ENCODE measurements around the gene RNF113B. TPM values are rescaled to one million over a fixed set of nuclear protein-coding genes. Genes with fewer than 3 reads are reported as not detected.

RNF113B gene
- total RNA-seq (ENCODE audit: low replicate concordance): not detected in 2 replicates

DNA sequence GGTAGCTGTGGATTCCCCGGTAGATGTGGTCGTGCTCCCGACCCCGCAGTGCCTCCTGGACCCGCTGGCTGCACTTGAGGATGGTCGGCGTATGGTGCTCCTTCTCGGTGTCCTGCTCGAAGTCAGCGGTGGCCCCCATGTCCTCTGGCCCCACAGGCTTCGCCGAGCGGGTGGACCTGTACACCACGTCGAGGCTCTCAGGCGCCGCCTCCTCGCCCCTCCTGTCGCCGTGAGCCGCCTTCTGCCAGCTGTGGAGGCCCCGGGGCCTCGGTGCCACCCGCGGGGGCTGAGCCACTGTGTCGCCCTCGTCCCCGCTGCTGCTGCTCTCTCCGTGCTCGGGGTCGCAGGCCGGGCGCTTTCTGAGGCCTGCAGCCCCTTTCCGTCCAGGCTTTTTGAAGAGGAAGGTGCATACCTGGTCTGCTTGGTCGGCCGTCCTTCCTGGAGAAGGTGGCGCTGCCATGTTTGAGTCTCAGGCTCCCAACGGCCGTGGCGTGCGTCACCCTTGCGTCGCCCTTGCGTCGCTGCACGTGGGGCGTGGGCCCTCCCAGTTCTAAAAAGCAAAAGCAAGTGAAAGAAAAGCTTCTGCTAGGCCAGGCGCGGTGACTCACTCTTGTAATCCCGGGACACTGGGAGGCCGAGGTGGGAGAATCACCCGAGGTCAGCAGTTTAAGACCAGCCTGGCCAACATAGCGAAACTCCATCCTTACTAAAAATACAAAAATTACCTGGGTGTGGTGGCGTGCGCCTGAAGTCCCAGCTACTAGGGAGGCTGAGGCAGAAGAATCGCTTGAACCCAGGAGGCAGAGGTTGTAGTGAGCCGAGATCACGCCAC, at the start of gene RNF113B:
TSS of gene RNF113B (minus strand) at position 493 of the 832 bp plus-strand sequence. CDS start at position 460, 33 bp downstream.
- TF ChIP-seq EZH2 (IDR thresholded peaks at IDR 0.05) (no peak), EZH2phosphoT487 (IDR thresholded peaks at IDR 0.05) (no peak), CTCF (IDR thresholded peaks at IDR 0.05) (no peak)
- Histone ChIP-seq H3K9me3 (ENCODE audit: low read depth) (no peaks in the 10 kb centered on the region), H2AFZ (replicated peaks) (no peak within 1 kb of the TSS), H3K79me2 (ENCODE audit: low read depth) (peaks cover 87% of the 10 kb centered on the region), H3K4me1 (peaks cover 38% of the 10 kb centered on the region), H3K4me3 (no peak within 1 kb of the TSS), H3K4me2 (no peak within 1 kb of the TSS), H4K20me1 (ENCODE audit: low read depth) (peaks cover 42% of the 10 kb centered on the region), H3K36me3 (no peaks in the 10 kb centered on the region), H3F3A (ENCODE audit: low read depth) (no peaks in the 10 kb centered on the region), H3K27ac (no peak within 1 kb of the TSS), H3K27me3 (no peaks in the 10 kb centered on the region), H3K9ac (no peak within 1 kb of the TSS)
- Mint-ChIP-seq H3K4me3 (no peak within 1 kb of the TSS), H3K9me3 (peaks cover 19% of the 10 kb centered on the region), H3K27ac (no peak within 1 kb of the TSS), H3K4me1 (peaks cover 38% of the 10 kb centered on the region), H3K27me3 (ENCODE audit: insufficient read depth, low read depth) (no peaks in the 10 kb centered on the region), H3K36me3 (peaks cover 34% of the 10 kb centered on the region)
- DNase-seq (ENCODE audit: low spot score): no peak

- DNase-seq (ENCODE audit: low spot score): no peak
- Mint-ChIP-seq H3K4me1 (peaks cover 5% of the 10 kb centered on the region), H3K27ac (no peak overlapping the region), H3K36me3 (peaks cover 44% of the 10 kb centered on the region), H3K9me3 (peaks cover 44% of the 10 kb centered on the region), H3K4me3 (no peak overlapping the region), H3K27me3 (ENCODE audit: insufficient read depth, low read depth) (peaks cover 6% of the 10 kb centered on the region)
- peaks cover 19% of the 10 kb centered on the region for H3K79me2 ChIP-seq (ENCODE audit: low read depth)
- no peaks in the 10 kb centered on the region for H3F3A ChIP-seq (ENCODE audit: low read depth)
- no peak overlapping the region for H2AFZ ChIP-seq (replicated peaks)
- no peaks in the 10 kb centered on the region for H3K9me3 ChIP-seq (ENCODE audit: low read depth)
- no peaks in the 10 kb centered on the region for H3K27me3 ChIP-seq
- no peak overlapping the region for H3K9ac ChIP-seq
- H4K20me1 ChIP-seq (ENCODE audit: low read depth): no peaks in the 10 kb centered on the region
- no peak overlapping the region for H3K4me2 ChIP-seq
- no peak for TF ChIP-seq EZH2 (IDR thresholded peaks at IDR 0.05)
- TF ChIP-seq EZH2phosphoT487 (IDR thresholded peaks at IDR 0.05): no peak
- TF ChIP-seq CTCF (IDR thresholded peaks at IDR 0.05): no peak
- no peak overlapping the region for H3K4me3 ChIP-seq
- no peaks in the 10 kb centered on the region for H3K36me3 ChIP-seq
- no peak overlapping the region for H3K27ac ChIP-seq
- H3K4me1 ChIP-seq: no peaks in the 10 kb centered on the region
Observed at GRCh38 chr13:98226496-98226895, 49.4 kb upstream of the RNF113B start.

DNA sequence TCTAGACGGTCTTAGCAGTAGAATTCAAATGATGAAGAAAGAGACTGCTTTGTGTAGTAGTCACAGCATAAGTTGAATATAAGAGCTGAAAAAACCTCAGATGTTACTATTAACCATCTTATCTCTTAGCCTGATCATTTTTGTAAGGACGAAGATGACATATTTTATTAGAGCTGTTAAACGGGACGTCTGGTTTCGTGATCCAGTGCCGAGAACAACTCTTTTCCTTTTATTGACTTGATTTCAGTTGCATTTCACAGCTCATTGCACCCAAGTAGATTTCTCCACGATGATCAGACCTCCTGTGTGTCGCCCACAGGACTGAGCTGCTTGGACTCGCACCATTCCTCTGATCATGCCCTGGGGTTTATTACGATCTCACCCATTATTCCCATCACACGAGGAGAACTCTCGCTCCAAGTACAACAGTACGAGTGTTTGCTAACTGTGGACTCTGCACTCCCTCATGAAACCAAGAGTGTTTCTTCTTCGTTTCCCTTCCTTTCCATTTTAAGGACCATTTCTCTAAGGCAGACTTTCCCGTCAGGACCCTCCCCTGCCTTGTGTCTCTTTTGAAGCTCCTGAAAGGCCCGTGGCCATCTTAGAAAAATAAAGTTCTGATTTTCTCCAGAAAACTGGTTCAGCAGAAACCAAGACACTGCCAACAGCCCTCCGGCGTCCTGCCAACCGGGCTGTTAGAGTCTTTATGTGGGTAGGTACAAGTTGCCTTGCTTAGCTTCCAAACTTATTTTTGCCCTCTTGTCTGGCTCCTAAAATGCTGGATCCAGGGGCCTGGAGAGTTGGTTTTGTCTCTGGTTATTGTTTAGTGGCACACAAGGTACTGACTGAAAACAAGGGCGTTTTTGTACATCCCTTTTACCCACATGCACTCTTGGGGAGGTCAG, 48.2 kb upstream of the RNF113B start:
- Mint-ChIP-seq H3K4me3 (no peak overlapping the region), H3K27me3 (ENCODE audit: insufficient read depth, low read depth) (peaks cover 6% of the 10 kb centered on the region), H3K4me1 (peaks cover 12% of the 10 kb centered on the region), H3K36me3 (peaks cover 37% of the 10 kb centered on the region), H3K27ac (peak overlapping the region; percentile 18), H3K9me3 (peaks cover 38% of the 10 kb centered on the region)
- Histone ChIP-seq H3K4me1 (no peaks in the 10 kb centered on the region), H3K4me3 (no peak overlapping the region), H3F3A (ENCODE audit: low read depth) (no peaks in the 10 kb centered on the region), H3K27ac (no peak overlapping the region), H3K36me3 (no peaks in the 10 kb centered on the region), H2AFZ (replicated peaks) (no peak overlapping the region), H3K9ac (no peak overlapping the region), H3K9me3 (ENCODE audit: low read depth) (no peaks in the 10 kb centered on the region), H4K20me1 (ENCODE audit: low read depth) (peaks cover 3% of the 10 kb centered on the region), H3K79me2 (ENCODE audit: low read depth) (peaks cover 31% of the 10 kb centered on the region), H3K27me3 (no peaks in the 10 kb centered on the region), H3K4me2 (no peak overlapping the region)
- TF ChIP-seq CTCF (IDR thresholded peaks at IDR 0.05) (no peak), EZH2 (IDR thresholded peaks at IDR 0.05) (no peak), EZH2phosphoT487 (IDR thresholded peaks at IDR 0.05) (no peak)
- DNase-seq (ENCODE audit: low spot score): no peak
